CD4-positive, alpha-beta T cell treated with Interleukin-6 at 100 ng/mL for 8 hours (primary cell): Measurements from ENCODE around the gene MOB2.

Experiments used
- DNase-seq: peaks from one replicate; pipeline ENCODE4 v3.0.0-alpha.2; 2020; ENCODE audit warnings: mixed read lengths, low spot score

The MOB2 gene

GRCh38 chr11:1503708-1504104 lies 17.1 kb upstream of the MOB2 start:
- no peak for DNase-seq

- no peak for DNase-seq
Measured at GRCh38 chr11:1502954-1503707, 16.6 kb upstream of the MOB2 start.

- DNase-seq = no peak
Measured at GRCh38 chr11:1502168-1502953, 15.8 kb upstream of the MOB2 start.

GRCh38 chr11:1501421-1502167 lies 15.0 kb upstream of the MOB2 start:
- no peak for DNase-seq

GRCh38 chr11:1500466-1501420 lies 14.2 kb upstream of the MOB2 start:
- DNase-seq = no peak

GRCh38 chr11:1499899-1500298 lies 13.3 kb upstream of the MOB2 start:
- DNase-seq = no peak

GRCh38 chr11:1499261-1499890 lies 12.8 kb upstream of the MOB2 start:
- no peak for DNase-seq

- no peak for DNase-seq
Measured at GRCh38 chr11:1498262-1498661, 11.7 kb upstream of the MOB2 start.

- no peak for DNase-seq
Measured at GRCh38 chr11:1497600-1497999, 11.0 kb upstream of the MOB2 start.

- DNase-seq = no peak
Measured at GRCh38 chr11:1496761-1497095, 10.1 kb upstream of the MOB2 start.

GRCh38 chr11:1496091-1496760 lies 9.6 kb upstream of the MOB2 start:
- DNase-seq = no peak

- DNase-seq = no peak
Measured at GRCh38 chr11:1494650-1495049, 8.1 kb upstream of the MOB2 start.

- no peak for DNase-seq
Measured at GRCh38 chr11:1493650-1494244, 7.2 kb upstream of the MOB2 start.

- DNase-seq = no peak
Measured at GRCh38 chr11:1491379-1491778, 4.8 kb upstream of the MOB2 start.

- no peak for DNase-seq
Measured at GRCh38 chr11:1490651-1491050, 4.1 kb upstream of the MOB2 start.

- DNase-seq = no peak
Measured at GRCh38 chr11:1488575-1489180, 2.1 kb upstream of the MOB2 start.

- no peak for DNase-seq
Measured at GRCh38 chr11:1487851-1488574, 1.4 kb upstream of the MOB2 start.

- DNase-seq = no peak
Measured at GRCh38 chr11:1487091-1487850, 692 bp upstream of the MOB2 start.
